Esophagus mucosa (tissue), 1 donor: ENCODE data around the gene SMIM28. TPM values are rescaled to one million over a fixed set of nuclear protein-coding genes. Genes with fewer than 3 reads are reported as not detected.
A peak's percentile ranks its signal among the peaks of the same experiment; 100 is the strongest.

Experiments used
- ATAC-seq: fragments of 200-7000 bp; cut with Tn5 transposase; one replicate; pipeline ENCODE4 v1.9.1; 2020
- total RNA-seq: library from RNA; stranded (reverse); gene quantifications from one replicate; pipeline ENCODE4 v1.2.4, GENCODE V29; 2023
- donor health status: DM: yes; HTN: yes; CAD: no.

The SMIM28 gene
- total RNA-seq, 1 donor from 2014 or later: not detected

GRCh38 chr6:138374815-138375214 lies 2.9 kb upstream of the SMIM28 start:
- ATAC-seq: no peak

- no peak for ATAC-seq
Measured at GRCh38 chr6:138377042-138377441, 663 bp upstream of the SMIM28 start.

GRCh38 chr6:138378463-138378862 lies 758 bp downstream of the SMIM28 start:
- no peak for ATAC-seq

- no peak for ATAC-seq
Measured at GRCh38 chr6:138382498-138383265, 5.0 kb downstream of the SMIM28 start.

GRCh38 chr6:138383776-138384175 lies 6.1 kb downstream of the SMIM28 start:
- ATAC-seq: no peak

- no peak for ATAC-seq
Measured at GRCh38 chr6:138386897-138387296, 9.2 kb downstream of the SMIM28 start.

GRCh38 chr6:138387577-138388368 lies 10.1 kb downstream of the SMIM28 start:
- ATAC-seq: no peak

GRCh38 chr6:138389551-138389950 lies 11.8 kb downstream of the SMIM28 start:
- ATAC-seq: no peak

GRCh38 chr6:138393871-138394783 lies 16.4 kb downstream of the SMIM28 start:
- no peak for ATAC-seq

- ATAC-seq: no peak
Measured at GRCh38 chr6:138396709-138397108, 19.0 kb downstream of the SMIM28 start.

GRCh38 chr6:138397128-138398122 lies 19.7 kb downstream of the SMIM28 start:
- ATAC-seq: no peak

- ATAC-seq: no peak
Measured at GRCh38 chr6:138400326-138400725, 22.6 kb downstream of the SMIM28 start.

- no peak for ATAC-seq
Measured at GRCh38 chr6:138401960-138402837, 24.5 kb downstream of the SMIM28 start.

- ATAC-seq: no peak
Measured at GRCh38 chr6:138402838-138403187, 25.1 kb downstream of the SMIM28 start.

- peak; percentile 30 for ATAC-seq
Measured at GRCh38 chr6:138403324-138403800, 25.7 kb downstream of the SMIM28 start.

GRCh38 chr6:138403801-138404665 lies 26.3 kb downstream of the SMIM28 start, which contains the start of gene HEBP2:
TSS of gene HEBP2 (plus strand) at chr6:138404223. CDS start at chr6:138404496, 273 bp downstream.
- ATAC-seq: peak; percentile 95

GRCh38 chr6:138404666-138405337 lies 27.1 kb downstream of the SMIM28 start:
- ATAC-seq: peak; percentile 5

GRCh38 chr6:138405816-138406413 lies 28.2 kb downstream of the SMIM28 start:
- ATAC-seq: no peak
